ENCODE measurements around the gene NOL7. TPM values are rescaled to one million over a fixed set of nuclear protein-coding genes. Genes with fewer than 3 reads are reported as not detected.

NOL7 gene
- total and polyA plus RNA-seq, 12 donors, result 42.4 to 111 (median 69.7) TPM

DNA sequence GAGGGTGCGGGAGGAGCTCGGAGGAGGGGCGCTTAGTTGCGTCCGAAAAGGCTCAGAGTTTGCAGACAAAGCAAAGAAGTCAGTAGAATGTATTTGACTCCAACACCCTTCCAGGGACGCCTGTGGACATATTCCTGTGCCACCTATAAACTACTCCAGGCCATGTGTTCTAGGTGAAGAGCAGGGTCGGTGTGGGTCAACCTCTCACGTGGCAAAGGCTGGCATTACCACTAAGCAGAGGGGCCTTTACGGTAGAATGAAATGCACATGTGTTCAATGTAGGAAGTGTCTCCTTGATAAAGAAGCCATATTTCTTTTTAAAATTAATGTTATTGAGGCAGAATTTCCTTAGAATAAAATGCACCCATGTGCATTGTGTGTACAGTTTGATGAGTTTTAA is 25.3 kb upstream of the NOL7 start:
- intact Hi-C loops (cut with DNase I), result no loop called here
- H3K36me3 ChIP-seq (replicated peaks in 1 of 2), result peaks cover 0 to 22% of the 10 kb centered on the region in 2 donors

GRCh38 chr6:13590574-13591153 is 24.5 kb upstream of the NOL7 start:
- no peaks in the 10 kb centered on the region for H3K9me3 ChIP-seq (replicated peaks in 1 of 3)
- no peak overlapping the region for H3K4me3 ChIP-seq
- peaks cover 0 to 20% of the 10 kb centered on the region in 2 donors for H3K36me3 ChIP-seq (replicated peaks in 1 of 2)
- no peak for DNase-seq
- WGBS, 4 donors, result 80 to 93% (median 87%) methylated on average over 1 of the region's 1 CpG
- intact Hi-C loops (cut with DNase I), result no loop called here
- no peak for TF ChIP-seq POLR2A (IDR thresholded peaks at IDR 0.05)
- TF ChIP-seq CTCF (IDR thresholded peaks at IDR 0.05), result no peak
- no peaks in the 10 kb centered on the region for H3K4me1 ChIP-seq (replicated peaks in 1 of 2)
- no peaks in the 10 kb centered on the region for H3K27me3 ChIP-seq
- H3K27ac ChIP-seq, result no peak overlapping the region

More for the DNA sequence above, 25.3 kb upstream of the NOL7 start:
- no peaks in the 10 kb centered on the region for H3K4me1 ChIP-seq (replicated peaks in 1 of 2)
- no peaks in the 10 kb centered on the region for H3K9me3 ChIP-seq (replicated peaks in 1 of 3)
- H3K27me3 ChIP-seq, result no peaks in the 10 kb centered on the region
- 90 to 94% (median 92%) methylated on average over 9 of the region's 9 CpGs for WGBS, 4 donors
- no peak for TF ChIP-seq CTCF (IDR thresholded peaks at IDR 0.05)
- TF ChIP-seq POLR2A (IDR thresholded peaks at IDR 0.05), result no peak
- DNase-seq, result no peak
- H3K27ac ChIP-seq, result no peak overlapping the region
- no peak overlapping the region for H3K4me3 ChIP-seq

DNA sequence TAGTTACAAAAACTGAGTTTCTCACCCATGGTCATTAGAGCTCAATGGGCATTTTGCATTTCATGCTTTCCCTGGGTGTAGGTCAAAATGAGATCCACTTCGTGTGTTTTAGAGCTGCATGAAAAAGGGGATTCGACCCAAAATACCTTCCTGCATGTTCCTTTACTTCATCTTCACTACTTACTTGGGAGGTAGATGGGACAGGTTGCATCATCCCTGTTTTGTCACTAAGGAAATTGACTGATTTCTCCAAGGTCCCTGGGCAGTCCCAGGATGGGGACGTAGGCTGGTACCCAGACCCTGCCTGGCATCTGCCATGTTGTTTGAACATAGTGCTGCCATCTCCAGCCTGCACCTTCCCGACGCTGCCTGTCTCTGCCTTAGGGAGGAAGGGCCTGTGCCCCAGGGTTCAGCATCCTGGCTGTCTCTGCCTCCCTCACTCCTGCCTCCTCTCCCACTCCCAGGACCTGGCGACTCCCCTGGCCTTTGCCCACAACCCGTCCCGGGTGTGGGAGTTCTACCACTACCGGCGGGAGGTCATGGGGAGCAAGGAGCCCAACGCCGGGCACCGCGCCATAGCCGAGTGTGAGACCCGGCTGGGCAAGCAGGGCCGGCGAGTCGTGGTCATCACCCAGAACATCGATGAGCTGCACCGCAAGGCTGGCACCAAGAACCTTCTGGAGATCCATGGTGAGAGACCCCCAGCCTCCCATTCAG is 23.8 kb upstream of the NOL7 start:
- no peak for TF ChIP-seq POLR2A (IDR thresholded peaks at IDR 0.05)
- TF ChIP-seq CTCF (IDR thresholded peaks at IDR 0.05), result no peak
- Histone ChIP-seq H3K27ac (no peak overlapping the region), H3K4me3 (no peak overlapping the region), H3K27me3 (no peaks in the 10 kb centered on the region), H3K4me1 (replicated peaks in 1 of 2) (no peaks in the 10 kb centered on the region), H3K36me3 (replicated peaks in 1 of 2) (peaks cover 0 to 23% of the 10 kb centered on the region in 2 donors), H3K9me3 (replicated peaks in 1 of 3) (no peaks in the 10 kb centered on the region)
- 95 to 98% (median 97%) methylated on average over 15 to 21 of the region's 21 CpGs for WGBS, 4 donors
- intact Hi-C loops (cut with DNase I), result no loop called here
- DNase-seq, result no peak

DNA sequence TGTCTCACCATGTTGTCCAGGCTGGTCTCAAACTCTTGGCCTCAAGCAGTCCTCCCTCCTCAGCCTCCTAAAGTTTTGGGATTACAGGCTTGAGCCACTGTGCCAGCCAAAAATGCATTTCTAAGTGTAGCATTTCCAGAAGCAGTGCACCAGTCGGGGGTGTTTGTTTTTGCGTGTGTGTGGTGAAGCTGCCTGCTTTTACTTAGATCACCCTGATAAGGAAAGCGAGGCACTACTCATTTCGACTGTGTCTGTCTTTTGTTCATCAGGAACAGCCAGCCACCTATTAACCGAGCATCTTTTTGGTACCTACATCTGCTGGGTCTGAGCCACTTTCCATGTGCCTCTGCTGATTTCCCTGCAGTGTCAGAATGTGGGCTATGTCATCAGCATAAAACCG is 22.0 kb upstream of the NOL7 start:
- Histone ChIP-seq H3K27me3 (no peaks in the 10 kb centered on the region), H3K27ac (no peak overlapping the region), H3K4me3 (no peak overlapping the region), H3K9me3 (replicated peaks in 1 of 3) (no peaks in the 10 kb centered on the region), H3K4me1 (replicated peaks in 1 of 2) (no peaks in the 10 kb centered on the region), H3K36me3 (replicated peaks in 1 of 2) (peaks cover 0 to 16% of the 10 kb centered on the region in 2 donors)
- intact Hi-C loops (cut with DNase I), result no loop called here
- no peak for DNase-seq
- WGBS, 4 donors, result 65 to 92% (median 87%) methylated on average over 6 of the region's 6 CpGs
- no peak for TF ChIP-seq CTCF (IDR thresholded peaks at IDR 0.05)
- TF ChIP-seq POLR2A (IDR thresholded peaks at IDR 0.05), result no peak
